DOHH2 (cell line): ENCODE results near the gene CCDC154.

Source experiments
- H3F3A ChIP-seq: fragments of 200-600 bp; sonication (generic), shearing (Covaris generic); 2 replicates; pipeline ENCODE4 v1.6.0; 2016; ENCODE audit warnings: antibody characterized with exemption, mild to moderate bottlenecking; ENCODE audit not compliant: control insufficient read depth, insufficient read depth
- H3K27ac ChIP-seq: fragments of 200-600 bp; sonication (generic); 2 replicates; pipeline ENCODE4 v1.5.1; 2014; ENCODE audit warnings: low read depth, mild to moderate bottlenecking, low read length, moderate library complexity
- H3K27me3 ChIP-seq: fragments of 200-600 bp; sonication (generic); 2 replicates; pipeline ENCODE4 v1.6.1; 2014; ENCODE audit warnings: mild to moderate bottlenecking, low read length, mixed read lengths; ENCODE audit not compliant: control insufficient read depth
- H3K36me3 ChIP-seq: fragments of 200-600 bp; sonication (generic); 2 replicates; pipeline ENCODE4 v1.6.1; 2014; ENCODE audit warnings: mild to moderate bottlenecking, low read length, moderate library complexity, mixed read lengths; ENCODE audit not compliant: control insufficient read depth
- H3K4me1 ChIP-seq: fragments of 200-600 bp; sonication (generic); 2 replicates; pipeline ENCODE4 v1.6.1; 2014; ENCODE audit warnings: mild to moderate bottlenecking, low read length, mixed read lengths; ENCODE audit not compliant: control insufficient read depth
- H3K4me2 ChIP-seq: fragments of 200-600 bp; sonication (generic); 2 replicates; pipeline ENCODE4 v1.6.0; 2014; ENCODE audit warnings: mild to moderate bottlenecking, low read length, moderate library complexity
- H3K4me3 ChIP-seq: fragments of 200-600 bp; sonication (generic); 2 replicates; pipeline ENCODE4 v1.5.1; 2014; ENCODE audit warnings: mild to moderate bottlenecking, low read length, mixed read lengths
- H3K79me2 ChIP-seq: fragments of 200-600 bp; sonication (generic); 2 replicates; pipeline ENCODE4 v1.6.1; 2014; ENCODE audit warnings: mild to moderate bottlenecking, low read length, mixed read lengths; ENCODE audit not compliant: control insufficient read depth
- H3K9me2 ChIP-seq: fragments of 200-600 bp; sonication (generic); replicated peaks from 2 replicates; pipeline ENCODE4 v1.6.1; 2014; ENCODE audit warnings: mild to moderate bottlenecking, low read length, mixed read lengths; ENCODE audit not compliant: control insufficient read depth
- H3K9me3 ChIP-seq: fragments of 200-600 bp; sonication (generic); 2 replicates; pipeline ENCODE4 v1.6.1; 2014; ENCODE audit warnings: antibody characterized with exemption, low read length, mixed read lengths; ENCODE audit not compliant: control insufficient read depth, insufficient read depth
- H4K20me1 ChIP-seq: fragments of 200-600 bp; sonication (generic); 2 replicates; pipeline ENCODE4 v1.6.0; 2014; ENCODE audit warnings: low read depth, mild to moderate bottlenecking, antibody characterized with exemption, low read length, moderate library complexity; ENCODE audit not compliant: control insufficient read depth, insufficient read depth
- EZH2phosphoT487 ChIP-seq: fragments of 200-600 bp; sonication (generic); IDR thresholded peaks from 2 replicates; pipeline ENCODE4 v1.6.1; 2017; ENCODE audit warnings: borderline replicate concordance, mild to moderate bottlenecking, antibody characterized with exemption, low read length, moderate library complexity, mixed read lengths
- TF ChIP-seq, protein P1 (sequence below): fragments of 200-600 bp; sonication (generic); IDR thresholded peaks from one replicate; pipeline ENCODE4 v1.5.1; 2014; ENCODE audit warnings: antibody characterized with exemption, mild to moderate bottlenecking, low read depth, low read length; ENCODE audit not compliant: poor library complexity, severe bottlenecking

The CCDC154 gene

DNA sequence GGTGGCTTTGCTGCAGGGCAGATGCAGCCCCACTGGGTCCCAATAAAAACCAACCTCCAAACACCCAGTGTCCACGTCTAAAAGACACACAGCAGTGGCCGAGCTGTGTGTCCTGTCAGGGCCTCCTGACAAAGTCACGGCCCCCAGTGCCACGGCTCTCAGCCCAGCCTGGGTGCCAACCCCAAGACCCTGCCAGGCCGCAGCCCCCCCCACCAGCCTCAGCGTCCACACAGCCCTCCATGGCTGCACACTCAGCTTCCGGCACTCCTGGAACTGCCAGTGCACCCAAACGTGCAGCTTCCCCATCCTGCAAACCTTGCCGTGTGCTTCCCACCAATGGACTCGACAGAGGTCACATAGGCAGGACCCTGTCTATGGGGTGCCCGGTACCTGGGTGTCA, 3.6 kb upstream of the CCDC154 start:
- no peaks in the 10 kb centered on the region for H3K9me2 ChIP-seq
- TF ChIP-seq, protein P1, sequence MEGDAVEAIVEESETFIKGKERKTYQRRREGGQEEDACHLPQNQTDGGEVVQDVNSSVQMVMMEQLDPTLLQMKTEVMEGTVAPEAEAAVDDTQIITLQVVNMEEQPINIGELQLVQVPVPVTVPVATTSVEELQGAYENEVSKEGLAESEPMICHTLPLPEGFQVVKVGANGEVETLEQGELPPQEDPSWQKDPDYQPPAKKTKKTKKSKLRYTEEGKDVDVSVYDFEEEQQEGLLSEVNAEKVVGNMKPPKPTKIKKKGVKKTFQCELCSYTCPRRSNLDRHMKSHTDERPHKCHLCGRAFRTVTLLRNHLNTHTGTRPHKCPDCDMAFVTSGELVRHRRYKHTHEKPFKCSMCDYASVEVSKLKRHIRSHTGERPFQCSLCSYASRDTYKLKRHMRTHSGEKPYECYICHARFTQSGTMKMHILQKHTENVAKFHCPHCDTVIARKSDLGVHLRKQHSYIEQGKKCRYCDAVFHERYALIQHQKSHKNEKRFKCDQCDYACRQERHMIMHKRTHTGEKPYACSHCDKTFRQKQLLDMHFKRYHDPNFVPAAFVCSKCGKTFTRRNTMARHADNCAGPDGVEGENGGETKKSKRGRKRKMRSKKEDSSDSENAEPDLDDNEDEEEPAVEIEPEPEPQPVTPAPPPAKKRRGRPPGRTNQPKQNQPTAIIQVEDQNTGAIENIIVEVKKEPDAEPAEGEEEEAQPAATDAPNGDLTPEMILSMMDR, result no peak
- TF ChIP-seq EZH2phosphoT487, result no peak
- H3K27me3 ChIP-seq, result no peaks in the 10 kb centered on the region
- no peak overlapping the region for H3K4me2 ChIP-seq
- no peak overlapping the region for H3K27ac ChIP-seq
- H3K36me3 ChIP-seq, result peaks cover 18% of the 10 kb centered on the region; the same call in 1 of the 2 replicates
- no peaks in the 10 kb centered on the region for H4K20me1 ChIP-seq
- no peaks in the 10 kb centered on the region for H3K79me2 ChIP-seq
- H3K4me1 ChIP-seq, result no peaks in the 10 kb centered on the region
- H3K4me3 ChIP-seq, result no peak overlapping the region
- H3K9me3 ChIP-seq, result no peaks in the 10 kb centered on the region
- no peaks in the 10 kb centered on the region for H3F3A ChIP-seq

DNA sequence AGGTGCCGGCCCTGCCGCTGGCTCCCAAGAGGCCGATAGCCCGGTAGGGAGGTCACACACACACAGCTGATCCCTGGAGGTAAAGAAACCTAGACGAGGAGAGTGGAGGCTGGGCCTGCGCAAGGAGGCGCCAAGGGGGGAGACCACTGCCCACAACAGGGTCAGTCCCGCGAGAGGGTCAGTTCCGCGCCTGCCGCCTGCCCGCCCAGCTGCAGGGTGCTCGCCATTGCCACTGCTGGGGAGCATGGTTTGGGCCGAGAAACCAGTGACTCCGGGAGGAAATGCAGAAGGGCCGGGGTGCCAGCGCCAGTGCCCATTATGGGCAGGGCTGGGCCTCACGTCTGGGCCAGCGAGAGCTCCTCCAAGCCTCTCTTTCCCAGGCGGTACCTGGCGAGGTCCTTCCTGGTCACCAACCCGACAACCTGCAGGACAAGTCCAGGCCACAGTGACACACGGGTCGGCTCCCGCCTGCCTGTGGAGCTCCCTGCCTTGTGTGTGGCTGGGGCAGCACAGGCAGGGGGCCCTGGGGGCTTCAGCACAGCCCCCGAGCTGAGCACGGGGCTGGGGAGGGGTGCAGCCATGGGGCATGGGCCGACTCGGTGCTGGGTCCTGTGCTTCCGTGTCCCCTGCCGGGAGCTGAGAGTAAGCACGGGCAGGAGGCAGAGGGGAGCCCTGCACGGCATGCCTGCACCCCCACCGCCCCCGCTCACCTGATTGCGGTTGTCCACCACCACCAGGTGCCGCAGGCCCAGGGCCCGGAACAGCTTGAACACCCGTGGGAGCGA, 2.1 kb upstream of the CCDC154 start:
- H4K20me1 ChIP-seq, result no peaks in the 10 kb centered on the region
- no peak overlapping the region for H3K27ac ChIP-seq
- H3K4me3 ChIP-seq, result no peak overlapping the region
- no peaks in the 10 kb centered on the region for H3K4me1 ChIP-seq
- H3K9me2 ChIP-seq, result no peaks in the 10 kb centered on the region
- peaks cover 11% of the 10 kb centered on the region; the same call in 1 of the 2 replicates for H3K36me3 ChIP-seq
- no peak overlapping the region for H3K4me2 ChIP-seq
- H3K27me3 ChIP-seq, result no peaks in the 10 kb centered on the region
- no peak for TF ChIP-seq EZH2phosphoT487
- TF ChIP-seq, protein P1, result no peak
- H3K9me3 ChIP-seq, result no peaks in the 10 kb centered on the region
- no peaks in the 10 kb centered on the region for H3K79me2 ChIP-seq
- H3F3A ChIP-seq, result no peaks in the 10 kb centered on the region

DNA sequence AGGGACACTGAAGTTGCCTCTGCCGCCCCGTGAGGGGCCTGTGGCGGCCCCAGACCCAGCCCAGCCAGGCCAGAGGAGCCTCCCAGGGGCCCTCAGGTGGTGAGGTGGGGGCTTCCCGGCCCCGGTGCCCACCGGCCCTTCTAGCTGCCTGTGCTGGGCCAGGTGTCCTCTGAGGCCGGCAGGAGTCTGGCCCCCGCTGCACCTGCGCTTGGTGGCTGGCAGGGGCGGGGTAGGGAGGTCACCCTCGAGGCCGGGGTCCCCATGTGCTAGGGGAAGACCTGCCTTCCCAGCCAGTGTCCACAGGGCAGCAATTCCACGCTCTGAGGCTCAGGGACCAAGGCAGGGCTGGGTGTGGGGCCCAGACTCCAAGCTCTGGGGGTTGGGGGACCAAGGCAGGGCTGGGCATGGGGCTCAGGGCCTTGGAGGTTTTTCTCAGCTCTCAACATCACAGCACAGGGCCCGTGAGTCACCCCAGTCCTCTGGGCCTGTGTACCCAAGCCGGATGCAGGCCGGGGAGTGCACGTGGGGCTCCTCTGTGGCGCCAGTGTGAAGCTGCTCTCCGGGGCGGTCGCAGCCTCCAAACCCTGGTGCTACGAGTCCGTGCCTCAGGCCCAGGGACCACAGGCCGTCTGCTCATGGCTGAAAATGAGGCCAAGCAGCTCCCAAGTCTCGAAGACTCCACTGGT, 1.3 kb upstream of the CCDC154 start:
- no peak for TF ChIP-seq EZH2phosphoT487
- TF ChIP-seq, protein P1, result no peak
- Histone ChIP-seq H3K79me2 (no peaks in the 10 kb centered on the region), H4K20me1 (no peaks in the 10 kb centered on the region), H3K9me3 (no peaks in the 10 kb centered on the region), H3K4me1 (no peaks in the 10 kb centered on the region), H3K4me2 (no peak overlapping the region), H3K27me3 (no peaks in the 10 kb centered on the region), H3F3A (no peaks in the 10 kb centered on the region), H3K4me3 (no peak overlapping the region), H3K27ac (no peak overlapping the region), H3K36me3 (peaks cover 8% of the 10 kb centered on the region; the same call in 1 of the 2 replicates), H3K9me2 (no peaks in the 10 kb centered on the region)
